Gastroesophageal sphincter (tissue), 4 donors: ENCODE data around the gene CYP2J2. TPM values are rescaled to one million over a fixed set of nuclear protein-coding genes. Genes with fewer than 3 reads are reported as not detected.
A peak's percentile ranks its signal among the peaks of the same experiment; 100 is the strongest.

ENCODE experiments used
- ATAC-seq: fragments of 150-250 bp; one replicate; pipeline ENCODE4 v1.9.1; 2016; ENCODE audit warnings: mild to moderate bottlenecking, moderate library complexity
- H3K27ac ChIP-seq, 4 donors: fragments of 200-600 bp; sonication (generic) in 3 of 4; 1 replicate in 3 of 4; 2 replicates in 1 of 4; pipeline ENCODE4 v1.5.1; 2016 to 2019
- H3K27me3 ChIP-seq: fragments of 200-600 bp; sonication (generic); one replicate; pipeline ENCODE4 v1.5.1; 2019
- H3K36me3 ChIP-seq, 2 donors: fragments of 200-600 bp; sonication (generic); one replicate each; pipeline ENCODE4 v1.5.1; 2019; ENCODE audit warnings: control low read depth in 1 of 2
- H3K4me1 ChIP-seq, 3 donors: fragments of 200-600 bp; sonication (generic); 1 replicate in 2 of 3; 2 replicates in 1 of 3; pipeline ENCODE4 v1.5.1; 2016 to 2019; ENCODE audit warnings: control low read depth in 2 of 3
- H3K4me3 ChIP-seq, 2 donors: fragments of 200-600 bp; sonication (generic); one replicate each; pipeline ENCODE4 v1.5.1; 2019; ENCODE audit warnings: mild to moderate bottlenecking in 1 of 2, moderate library complexity in 1 of 2
- H3K9me3 ChIP-seq, 3 donors: fragments of 200-600 bp; sonication (generic); one replicate each; pipeline ENCODE4 v1.5.1; 2017 to 2019; ENCODE audit warnings: control low read depth in 2 of 3
- EP300 ChIP-seq: sonication (generic); formaldehyde crosslinking; IDR thresholded peaks from one replicate; pipeline ENCODE4 v1.6.1; 2017; ENCODE audit warnings: antibody characterized with exemption, mild to moderate bottlenecking
- POLR2A ChIP-seq, 2 donors: fragments of 450-650 bp; IDR thresholded peaks; one replicate each; pipeline ENCODE4 v1.6.1; 2017; ENCODE audit warnings: antibody characterized with exemption in 2 of 2, mild to moderate bottlenecking in 2 of 2, moderate library complexity in 1 of 2
- POLR2AphosphoS5 ChIP-seq: sonication (generic); formaldehyde crosslinking; IDR thresholded peaks from one replicate; pipeline ENCODE4 v1.6.1; 2017; ENCODE audit warnings: antibody characterized with exemption
- WGBS, 2 donors: methylation state at CpG; one replicate each; pipeline ENCODE4 v1.1.5; 2018; ENCODE audit warnings: low coverage in 1 of 2; 5-methylcytosine and 5-hydroxymethylcytosine counted together
- total RNA-seq, 4 donors: library from RNA; depleted of rRNA; stranded (reverse); fragments of >200 nt; gene quantifications; one replicate each; pipeline ENCODE4 v1.1.0, GENCODE V29; 2016
- TF ChIP-seq, protein P1 (sequence below), 4 experiments: fragments of 200-600 bp in 2 of 4; fragments of 450-650 bp in 2 of 4; sonication (generic) in 1 of 4; IDR thresholded peaks; one replicate each; pipeline ENCODE4 v1.5.1; 2017 to 2019; ENCODE audit warnings: antibody characterized with exemption in 4 of 4, mild to moderate bottlenecking in 2 of 4, moderate library complexity in 2 of 4

CYP2J2 gene
- total RNA-seq, 4 donors from 2014 or later = 0.31 to 3.9 (median 0.35) TPM; not detected in 1

- no peak overlapping the region for H3K27ac ChIP-seq
- no peak for ATAC-seq
- H3K4me1 ChIP-seq = no peaks in the 10 kb centered on the region
- 100% methylated on average over 1 to 2 of the region's 2 CpGs for WGBS, 2 donors
- TF ChIP-seq POLR2AphosphoS5 = no peak
- TF ChIP-seq, protein P1, sequence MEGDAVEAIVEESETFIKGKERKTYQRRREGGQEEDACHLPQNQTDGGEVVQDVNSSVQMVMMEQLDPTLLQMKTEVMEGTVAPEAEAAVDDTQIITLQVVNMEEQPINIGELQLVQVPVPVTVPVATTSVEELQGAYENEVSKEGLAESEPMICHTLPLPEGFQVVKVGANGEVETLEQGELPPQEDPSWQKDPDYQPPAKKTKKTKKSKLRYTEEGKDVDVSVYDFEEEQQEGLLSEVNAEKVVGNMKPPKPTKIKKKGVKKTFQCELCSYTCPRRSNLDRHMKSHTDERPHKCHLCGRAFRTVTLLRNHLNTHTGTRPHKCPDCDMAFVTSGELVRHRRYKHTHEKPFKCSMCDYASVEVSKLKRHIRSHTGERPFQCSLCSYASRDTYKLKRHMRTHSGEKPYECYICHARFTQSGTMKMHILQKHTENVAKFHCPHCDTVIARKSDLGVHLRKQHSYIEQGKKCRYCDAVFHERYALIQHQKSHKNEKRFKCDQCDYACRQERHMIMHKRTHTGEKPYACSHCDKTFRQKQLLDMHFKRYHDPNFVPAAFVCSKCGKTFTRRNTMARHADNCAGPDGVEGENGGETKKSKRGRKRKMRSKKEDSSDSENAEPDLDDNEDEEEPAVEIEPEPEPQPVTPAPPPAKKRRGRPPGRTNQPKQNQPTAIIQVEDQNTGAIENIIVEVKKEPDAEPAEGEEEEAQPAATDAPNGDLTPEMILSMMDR (IDR thresholded peaks at IDR 0.05) = no peak
- no peak for TF ChIP-seq EP300
- no peak for TF ChIP-seq POLR2A (IDR thresholded peaks at IDR 0.05)
- no peak overlapping the region for H3K4me3 ChIP-seq
- no peaks in the 10 kb centered on the region for H3K9me3 ChIP-seq
- no peaks in the 10 kb centered on the region for H3K27me3 ChIP-seq
- H3K36me3 ChIP-seq = no peaks in the 10 kb centered on the region
These were observed 17.9 kb downstream of the CYP2J2 start for GRCh38 chr1:59908682-59909081.

DNA sequence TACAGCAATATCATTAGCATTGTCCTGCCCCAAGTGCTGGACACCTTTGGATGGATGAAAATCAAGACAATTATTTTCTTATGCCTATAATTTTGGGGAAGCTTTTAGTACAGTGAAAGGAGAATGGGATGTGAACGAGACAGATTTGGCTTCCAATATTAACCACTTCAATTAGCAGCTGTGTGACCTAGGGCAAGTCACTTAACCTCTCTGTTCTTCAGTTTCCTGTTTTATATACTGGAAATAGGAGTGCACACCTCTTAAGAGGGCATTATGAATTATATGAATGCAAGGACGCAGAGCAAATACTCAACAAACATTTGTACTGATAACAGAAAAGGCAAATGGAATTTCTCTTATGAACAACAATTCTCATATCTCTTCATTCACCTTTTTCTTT lies 18.5 kb downstream of the CYP2J2 start:
- 82 to 100% methylated on average over 1 to 2 of the region's 2 CpGs for WGBS, 2 donors
- Histone ChIP-seq H3K9me3 (no peaks in the 10 kb centered on the region), H3K27me3 (peaks cover under 1% of the 10 kb centered on the region), H3K4me3 (no peak overlapping the region), H3K27ac (no peak overlapping the region), H3K4me1 (no peaks in the 10 kb centered on the region), H3K36me3 (no peaks in the 10 kb centered on the region)
- TF ChIP-seq POLR2A (IDR thresholded peaks at IDR 0.05) (no peak), POLR2AphosphoS5 (no peak), EP300 (no peak)
- TF ChIP-seq, protein P1 (IDR thresholded peaks at IDR 0.05) = no peak
- ATAC-seq = no peak

- H3K4me1 ChIP-seq = no peaks in the 10 kb centered on the region
- H3K27me3 ChIP-seq = peaks cover 9% of the 10 kb centered on the region
- WGBS, 2 donors = 63 to 70% methylated on average over 2 of the region's 2 CpGs
- no peaks in the 10 kb centered on the region for H3K9me3 ChIP-seq
- no peak overlapping the region for H3K4me3 ChIP-seq
- no peaks in the 10 kb centered on the region for H3K36me3 ChIP-seq
- TF ChIP-seq, protein P1 (IDR thresholded peaks at IDR 0.05) = no peak
- TF ChIP-seq EP300 = no peak
- no peak for TF ChIP-seq POLR2AphosphoS5
- TF ChIP-seq POLR2A (IDR thresholded peaks at IDR 0.05) = no peak
- ATAC-seq = no peak
- H3K27ac ChIP-seq = no peak overlapping the region
These were observed 19.6 kb downstream of the CYP2J2 start for GRCh38 chr1:59906931-59907330.

GRCh38 chr1:59903141-59903754 lies 23.3 kb downstream of the CYP2J2 start:
- H3K4me1 ChIP-seq = no peaks in the 10 kb centered on the region
- H3K27me3 ChIP-seq = peaks cover 9% of the 10 kb centered on the region
- TF ChIP-seq, protein P1 (IDR thresholded peaks at IDR 0.05) = peak in 1 of 4 experiments; percentile 32
- TF ChIP-seq POLR2AphosphoS5 = no peak
- TF ChIP-seq EP300 = no peak
- TF ChIP-seq POLR2A (IDR thresholded peaks at IDR 0.05) = no peak
- H3K9me3 ChIP-seq = no peaks in the 10 kb centered on the region
- H3K36me3 ChIP-seq = no peaks in the 10 kb centered on the region
- ATAC-seq = no peak
- H3K27ac ChIP-seq = no peak overlapping the region
- 51 to 62% methylated on average over 7 to 9 of the region's 9 CpGs for WGBS, 2 donors
- H3K4me3 ChIP-seq = no peak overlapping the region

GRCh38 chr1:59901770-59902388 lies 24.7 kb downstream of the CYP2J2 start:
- 6 to 10% methylated on average over 1 of the region's 1 CpG for WGBS, 2 donors
- Histone ChIP-seq H3K4me3 (no peak overlapping the region), H3K36me3 (no peaks in the 10 kb centered on the region), H3K4me1 (no peaks in the 10 kb centered on the region), H3K27ac (no peak overlapping the region), H3K9me3 (no peaks in the 10 kb centered on the region), H3K27me3 (peaks cover 9% of the 10 kb centered on the region)
- TF ChIP-seq, protein P1 (IDR thresholded peaks at IDR 0.05) = no peak
- TF ChIP-seq POLR2AphosphoS5 = no peak
- TF ChIP-seq EP300 = no peak
- no peak for TF ChIP-seq POLR2A (IDR thresholded peaks at IDR 0.05)
- ATAC-seq = no peak
